ENCODE results near the gene ULBP1.

ULBP1 gene

GRCh38 chr6:149991838-149992237 is 28.1 kb downstream of the ULBP1 start:
- Histone ChIP-seq H2AFZ (ENCODE audit: low read length) (no peak overlapping the region), H3K4me1 (ENCODE audit: insufficient read depth, low read length, severe bottlenecking) (peaks cover 14% of the 10 kb centered on the region), H3K4me2 (ENCODE audit: low read length) (no peak overlapping the region), H3F3A (ENCODE audit: insufficient read depth, low read length) (no peaks in the 10 kb centered on the region), H3K79me2 (ENCODE audit: insufficient read depth, low read length) (no peaks in the 10 kb centered on the region), H3K27me3 (ENCODE audit: insufficient read depth, low read length) (no peaks in the 10 kb centered on the region), H3K27ac (ENCODE audit: low read depth, low read length, poor library complexity, severe bottlenecking) (no peak overlapping the region), H3K9me3 (ENCODE audit: low read length) (no peaks in the 10 kb centered on the region), H3K9me2 (ENCODE audit: low read depth, low read length) (no peaks in the 10 kb centered on the region), H3K9ac (ENCODE audit: low read length) (no peak overlapping the region), H3K4me3 (ENCODE audit: low read depth, low read length, poor library complexity, severe bottlenecking) (no peak overlapping the region), H3K36me3 (ENCODE audit: insufficient read depth, low read length) (no peaks in the 10 kb centered on the region), H4K20me1 (ENCODE audit: insufficient read depth, low read length) (no peaks in the 10 kb centered on the region)
- TF ChIP-seq, protein P1, sequence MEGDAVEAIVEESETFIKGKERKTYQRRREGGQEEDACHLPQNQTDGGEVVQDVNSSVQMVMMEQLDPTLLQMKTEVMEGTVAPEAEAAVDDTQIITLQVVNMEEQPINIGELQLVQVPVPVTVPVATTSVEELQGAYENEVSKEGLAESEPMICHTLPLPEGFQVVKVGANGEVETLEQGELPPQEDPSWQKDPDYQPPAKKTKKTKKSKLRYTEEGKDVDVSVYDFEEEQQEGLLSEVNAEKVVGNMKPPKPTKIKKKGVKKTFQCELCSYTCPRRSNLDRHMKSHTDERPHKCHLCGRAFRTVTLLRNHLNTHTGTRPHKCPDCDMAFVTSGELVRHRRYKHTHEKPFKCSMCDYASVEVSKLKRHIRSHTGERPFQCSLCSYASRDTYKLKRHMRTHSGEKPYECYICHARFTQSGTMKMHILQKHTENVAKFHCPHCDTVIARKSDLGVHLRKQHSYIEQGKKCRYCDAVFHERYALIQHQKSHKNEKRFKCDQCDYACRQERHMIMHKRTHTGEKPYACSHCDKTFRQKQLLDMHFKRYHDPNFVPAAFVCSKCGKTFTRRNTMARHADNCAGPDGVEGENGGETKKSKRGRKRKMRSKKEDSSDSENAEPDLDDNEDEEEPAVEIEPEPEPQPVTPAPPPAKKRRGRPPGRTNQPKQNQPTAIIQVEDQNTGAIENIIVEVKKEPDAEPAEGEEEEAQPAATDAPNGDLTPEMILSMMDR (IDR thresholded peaks at IDR 0.05; ENCODE audit: low read length) = no peak
- TF ChIP-seq EZH2 (IDR thresholded peaks at IDR 0.05; ENCODE audit: borderline replicate concordance, low read length) = no peak

DNA sequence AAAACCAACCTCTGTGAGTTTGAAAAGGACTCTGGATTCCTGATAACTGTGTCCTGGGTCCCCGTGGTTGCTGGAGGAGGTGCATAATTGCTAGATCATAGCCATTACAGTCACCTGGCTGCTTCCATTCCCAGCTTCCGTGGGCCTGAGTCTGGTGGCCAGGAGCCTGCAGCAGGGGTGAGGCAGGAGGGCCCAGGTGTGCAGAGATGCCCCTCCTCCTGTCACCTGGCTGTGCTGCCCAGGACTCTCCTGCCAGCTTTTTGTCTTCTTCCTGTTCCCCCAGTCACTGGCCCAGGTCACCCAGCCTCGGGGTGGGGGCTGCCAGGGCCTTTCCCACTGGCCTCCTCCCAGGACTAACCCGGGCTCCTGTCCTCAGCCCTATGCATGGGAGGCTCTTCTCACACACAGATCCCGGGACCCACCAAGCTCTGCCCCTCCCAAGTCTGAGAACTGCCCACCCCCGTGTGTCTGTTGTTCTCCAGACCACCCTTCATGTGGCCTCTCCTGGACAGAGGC is 31.6 kb downstream of the ULBP1 start:
- Histone ChIP-seq H4K20me1 (ENCODE audit: insufficient read depth, low read length) (no peaks in the 10 kb centered on the region), H3K4me3 (ENCODE audit: low read depth, low read length, poor library complexity, severe bottlenecking) (no peak overlapping the region), H3K27ac (ENCODE audit: low read depth, low read length, poor library complexity, severe bottlenecking) (no peak overlapping the region), H3K79me2 (ENCODE audit: insufficient read depth, low read length) (no peaks in the 10 kb centered on the region), H3K27me3 (ENCODE audit: insufficient read depth, low read length) (no peaks in the 10 kb centered on the region), H3K9ac (ENCODE audit: low read length) (no peak overlapping the region), H3F3A (ENCODE audit: insufficient read depth, low read length) (no peaks in the 10 kb centered on the region), H3K9me2 (ENCODE audit: low read depth, low read length) (no peaks in the 10 kb centered on the region), H3K9me3 (ENCODE audit: low read length) (no peaks in the 10 kb centered on the region), H2AFZ (ENCODE audit: low read length) (no peak overlapping the region), H3K36me3 (ENCODE audit: insufficient read depth, low read length) (no peaks in the 10 kb centered on the region), H3K4me2 (ENCODE audit: low read length) (no peak overlapping the region), H3K4me1 (ENCODE audit: insufficient read depth, low read length, severe bottlenecking) (peaks cover 14% of the 10 kb centered on the region)
- TF ChIP-seq, protein P1 (IDR thresholded peaks at IDR 0.05; ENCODE audit: low read length) = no peak
- no peak for TF ChIP-seq EZH2 (IDR thresholded peaks at IDR 0.05; ENCODE audit: borderline replicate concordance, low read length)

DNA sequence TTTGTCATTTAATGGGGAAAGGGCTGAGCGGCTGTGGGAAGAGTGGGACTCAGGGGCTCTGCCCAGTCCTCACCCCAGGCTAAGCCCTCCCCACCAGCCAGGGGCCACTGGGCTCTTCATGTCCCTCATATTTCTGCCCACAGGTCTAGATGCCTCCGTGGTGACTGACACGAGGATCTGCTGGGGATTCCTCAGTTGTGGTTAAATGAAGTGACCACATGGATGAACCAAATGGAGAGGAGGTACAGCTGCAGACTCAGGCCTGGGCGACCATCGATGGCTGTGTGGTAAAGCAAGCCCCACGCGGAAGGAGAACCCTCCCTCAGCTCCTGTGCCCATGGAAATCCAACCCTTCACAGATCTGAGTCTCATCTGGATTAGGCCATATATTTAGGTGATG is 32.2 kb downstream of the ULBP1 start:
- H3K4me1 ChIP-seq (ENCODE audit: insufficient read depth, low read length, severe bottlenecking) = peaks cover 7% of the 10 kb centered on the region
- H2AFZ ChIP-seq (ENCODE audit: low read length) = no peak overlapping the region
- H3K27me3 ChIP-seq (ENCODE audit: insufficient read depth, low read length) = no peaks in the 10 kb centered on the region
- no peaks in the 10 kb centered on the region for H3K9me2 ChIP-seq (ENCODE audit: low read depth, low read length)
- TF ChIP-seq, protein P1 (IDR thresholded peaks at IDR 0.05; ENCODE audit: low read length) = no peak
- TF ChIP-seq EZH2 (IDR thresholded peaks at IDR 0.05; ENCODE audit: borderline replicate concordance, low read length) = no peak
- no peak overlapping the region for H3K9ac ChIP-seq (ENCODE audit: low read length)
- H3K79me2 ChIP-seq (ENCODE audit: insufficient read depth, low read length) = no peaks in the 10 kb centered on the region
- H3K4me2 ChIP-seq (ENCODE audit: low read length) = no peak overlapping the region
- no peaks in the 10 kb centered on the region for H3F3A ChIP-seq (ENCODE audit: insufficient read depth, low read length)
- H3K4me3 ChIP-seq (ENCODE audit: low read depth, low read length, poor library complexity, severe bottlenecking) = no peak overlapping the region
- no peaks in the 10 kb centered on the region for H3K9me3 ChIP-seq (ENCODE audit: low read length)
- no peak overlapping the region for H3K27ac ChIP-seq (ENCODE audit: low read depth, low read length, poor library complexity, severe bottlenecking)
- no peaks in the 10 kb centered on the region for H3K36me3 ChIP-seq (ENCODE audit: insufficient read depth, low read length)
- H4K20me1 ChIP-seq (ENCODE audit: insufficient read depth, low read length) = no peaks in the 10 kb centered on the region

Data from OCI-LY1 (cell line).